Heart right ventricle (tissue), 16 donors: Measurements from ENCODE around the gene EFR3B. TPM values are rescaled to one million over a fixed set of nuclear protein-coding genes. Genes with fewer than 3 reads are reported as not detected.

ENCODE experiments used
- ATAC-seq, 8 donors: fragments of 200-7000 bp; cut with Tn5 transposase; one replicate each; pipeline ENCODE4 v1.9.1; 2020; ENCODE audit warnings: mild to moderate bottlenecking in 8 of 8, moderate library complexity in 8 of 8, moderate number of reproducible peaks in 1 of 8
- DNase-seq, 2 donors: peaks; one replicate each; pipeline ENCODE4 v3.0.0-alpha.2; 2020
- H3K27ac ChIP-seq, 10 donors: fragments of 200-600 bp; sonication (generic) in 2 of 10; one replicate each; pipeline versions ENCODE4 v1.5.0 to v1.8.0; 2020 to 2022; ENCODE audit warnings: mild to moderate bottlenecking in 3 of 10
- H3K27me3 ChIP-seq, 7 donors: fragments of 200-600 bp; one replicate each; pipeline ENCODE4 v1.8.0; 2021 to 2022; ENCODE audit warnings: mild to moderate bottlenecking in 2 of 7
- H3K36me3 ChIP-seq, 9 donors: fragments of 200-600 bp; sonication (generic) in 1 of 9; one replicate each; pipeline versions ENCODE4 v1.5.0 to v1.8.0; 2020 to 2022; ENCODE audit warnings: mild to moderate bottlenecking in 2 of 9
- H3K4me1 ChIP-seq, 9 donors: fragments of 200-600 bp; sonication (generic) in 1 of 9; one replicate each; pipeline versions ENCODE4 v1.5.0 to v1.8.0; 2020 to 2022; ENCODE audit warnings: mild to moderate bottlenecking in 4 of 9
- H3K4me3 ChIP-seq, 10 donors: fragments of 200-600 bp; sonication (generic) in 2 of 10; one replicate each; pipeline versions ENCODE4 v1.5.0 to v1.8.0; 2020 to 2022; ENCODE audit warnings: mild to moderate bottlenecking in 7 of 10, moderate library complexity in 2 of 10
- H3K9me3 ChIP-seq, 11 donors: fragments of 200-600 bp in 10 of 11; sonication (generic) in 2 of 11; one replicate each; pipeline versions ENCODE4 v1.5.0 to v1.8.0; 2013 to 2022; ENCODE audit warnings: mild to moderate bottlenecking in 2 of 11, control low read depth in 1 of 11, moderate library complexity in 1 of 11
- WGBS, 2 donors: extraction: QIAGEN DNeasy Blood & Tissue Kit; methylation state at CpG; one replicate each; pipeline ENCODE4 v1.1.7; 2013; ENCODE audit warnings: inconsistent platforms in 1 of 2; 5-methylcytosine and 5-hydroxymethylcytosine counted together
- intact Hi-C, 10 donors: fragments of 100-400 bp; cut with DNase I; formaldehyde crosslinking; loops; one replicate each; pipeline versions ENCODE4 v1.11.1 to v1.14.2; 2022
- polyA plus RNA-seq, 2 donors: library from polyadenylated mRNA; stranded (reverse); fragments of 200-250 nt; gene quantifications; one replicate each; pipeline ENCODE4 v1.2.3, GENCODE V29; 2013
- total RNA-seq, 10 donors: library from RNA; stranded (reverse); fragmentation: NEBNext Ultra II Directional in 3 of 10; extraction: Animal tissue kit (Norgen Biotek cat#: 25700) in 3 of 10; gene quantifications; one replicate each; pipeline versions ENCODE4 v1.2.1 to v1.2.4, GENCODE V29; 2021 to 2023
- TF ChIP-seq, protein P1 (sequence below), 9 donors: fragments of 200-600 bp; sonication (generic) in 2 of 9; IDR thresholded peaks; one replicate each; pipeline versions ENCODE4 v1.5.0 to v1.8.0; 2021 to 2022; ENCODE audit warnings: antibody characterized with exemption in 9 of 9, mild to moderate bottlenecking in 5 of 9, moderate library complexity in 1 of 9
- donor health status: Arrhythmogenic right ventricular cardiomyopathy.
- donor health status: ischemic (EF 13 %, LVEDD 7.1; RV severe dilation, severe dysfunction).
- donor health status: healthy with polysubstance abuse.
- donor health status: DM: no; HTN: yes; CAD: no.
- donor health status: DM: no; HTN: no; CAD: no.
- donor health status: ischemic (EF 25% LVEDD 6.9; RV normal size, moderate dysfunction).
- donor health status: ischemic (EF 25% LVEDD 5.7; RV mildly dilated, moderate dysfunction).
- donor health status: healthy.
- donor health status: DM: yes; HTN: yes; CAD: no.
- donor health status: Ischemic cardiomyopathy.
- donor health status: ischemic (EF 35%, LVEDD 5.7; RV mildly dilated, moderate dysfunction).
- donor health status: nonischemic (EF 11% LVEDD 7.7; RV severe dilation, severe dysfunction).
- donor health status: DM: yes; HTN: yes; CAD: no.
- donor health status: PGD.
- donor health status: ischemic (EF 29% LVEDD 5.4; RV normal size, mild dysfunction).
- donor health status: nonischemic (EF 23%, LVEDD 6.1; RV moderate dilation, normal function).

EFR3B gene
- total and polyA plus RNA-seq, 12 donors: 0.62 to 15.2 (median 7.0) TPM

DNA sequence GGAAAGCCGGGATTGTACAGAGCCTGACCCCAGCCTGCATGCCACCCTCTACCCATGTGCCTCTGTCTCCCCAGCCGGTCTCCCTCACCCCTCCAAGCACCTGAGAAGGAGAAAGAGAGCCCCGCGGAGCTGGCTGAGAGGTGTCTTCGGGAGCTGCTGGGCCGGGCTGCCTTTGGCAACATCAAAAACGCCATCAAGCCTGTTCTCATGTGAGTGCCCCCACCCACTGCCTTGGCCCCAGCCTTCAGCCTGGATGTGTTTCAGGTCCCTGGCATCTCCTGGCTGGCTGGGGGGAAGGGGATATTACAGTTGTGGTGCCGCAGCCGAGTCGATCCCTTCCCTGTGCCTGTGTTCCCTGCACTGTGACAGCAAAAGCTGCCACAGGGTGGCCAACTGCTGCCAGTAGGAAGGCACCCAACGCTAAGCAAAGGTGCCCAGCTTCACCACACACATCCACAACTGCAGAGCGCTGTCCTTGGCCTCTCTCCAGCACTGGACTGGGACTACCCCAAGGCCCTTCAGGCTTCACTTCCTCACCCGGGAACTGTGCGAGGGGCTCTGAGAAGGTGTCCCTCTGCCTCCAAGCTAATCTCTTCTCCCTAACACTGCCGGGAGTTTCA lies 88.1 kb downstream of the EFR3B start:
- WGBS, 2 donors: 92% methylated on average over 15 of the region's 15 CpGs
- no peak for DNase-seq
- Histone ChIP-seq H3K9me3 (no peaks in the 10 kb centered on the region), H3K4me1 (peaks cover 4 to 32% (median 14%) of the 10 kb centered on the region in 9 donors), H3K27me3 (peaks cover 0 to 43% (median 0%) of the 10 kb centered on the region in 7 donors), H3K27ac (no peak overlapping the region), H3K4me3 (no peak overlapping the region), H3K36me3 (peaks cover 0 to 9% (median 0%) of the 10 kb centered on the region in 9 donors)
- TF ChIP-seq, protein P1, sequence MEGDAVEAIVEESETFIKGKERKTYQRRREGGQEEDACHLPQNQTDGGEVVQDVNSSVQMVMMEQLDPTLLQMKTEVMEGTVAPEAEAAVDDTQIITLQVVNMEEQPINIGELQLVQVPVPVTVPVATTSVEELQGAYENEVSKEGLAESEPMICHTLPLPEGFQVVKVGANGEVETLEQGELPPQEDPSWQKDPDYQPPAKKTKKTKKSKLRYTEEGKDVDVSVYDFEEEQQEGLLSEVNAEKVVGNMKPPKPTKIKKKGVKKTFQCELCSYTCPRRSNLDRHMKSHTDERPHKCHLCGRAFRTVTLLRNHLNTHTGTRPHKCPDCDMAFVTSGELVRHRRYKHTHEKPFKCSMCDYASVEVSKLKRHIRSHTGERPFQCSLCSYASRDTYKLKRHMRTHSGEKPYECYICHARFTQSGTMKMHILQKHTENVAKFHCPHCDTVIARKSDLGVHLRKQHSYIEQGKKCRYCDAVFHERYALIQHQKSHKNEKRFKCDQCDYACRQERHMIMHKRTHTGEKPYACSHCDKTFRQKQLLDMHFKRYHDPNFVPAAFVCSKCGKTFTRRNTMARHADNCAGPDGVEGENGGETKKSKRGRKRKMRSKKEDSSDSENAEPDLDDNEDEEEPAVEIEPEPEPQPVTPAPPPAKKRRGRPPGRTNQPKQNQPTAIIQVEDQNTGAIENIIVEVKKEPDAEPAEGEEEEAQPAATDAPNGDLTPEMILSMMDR (IDR thresholded peaks at IDR 0.05): no peak
- no peak for ATAC-seq
- intact Hi-C loops: loop anchor here (1.0 to 10.0 kb wide), 12 partner anchors 31 to 725 kb away; partner anchors contain the start of gene EFR3B (in 3 of the 10)

DNA sequence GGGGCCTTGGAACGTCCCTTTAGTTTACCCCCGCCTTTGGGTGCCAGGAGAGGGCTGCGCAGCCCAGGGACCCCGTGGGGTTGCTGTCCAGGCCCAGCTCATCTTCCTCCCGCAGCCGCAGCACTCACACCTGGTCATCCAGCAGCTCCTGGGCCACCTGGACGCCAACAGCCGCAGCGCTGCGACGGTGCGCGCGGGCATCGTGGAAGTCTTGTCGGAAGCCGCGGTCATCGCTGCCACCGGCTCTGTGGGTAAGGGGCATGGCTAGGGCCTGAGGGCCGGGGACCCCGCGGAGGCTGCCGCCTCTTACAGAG lies 89.3 kb downstream of the EFR3B start:
- ATAC-seq (peak in 1 of 8 donors; percentile 21), DNase-seq (no peak)
- TF ChIP-seq, protein P1 (IDR thresholded peaks at IDR 0.05): no peak
- 65 to 69% methylated on average over 24 of the region's 24 CpGs for WGBS, 2 donors
- intact Hi-C loops: loop anchor here in 5 of 10 donors (2.0 to 10.0 kb wide), 4 partner anchors 66 to 726 kb away; no protein-coding TSS in a partner anchor
- peaks cover 0 to 20% (median 0%) of the 10 kb centered on the region in 9 donors for H3K36me3 ChIP-seq
- H3K27me3 ChIP-seq: peaks cover 0 to 43% (median 0%) of the 10 kb centered on the region in 7 donors
- H3K4me1 ChIP-seq: peaks cover 4 to 32% (median 14%) of the 10 kb centered on the region in 9 donors
- no peaks in the 10 kb centered on the region for H3K9me3 ChIP-seq
- H3K27ac ChIP-seq: no peak overlapping the region
- peak overlapping the region in 9 of 10 donors; percentile 14 to 49 (median 38) for H3K4me3 ChIP-seq

DNA sequence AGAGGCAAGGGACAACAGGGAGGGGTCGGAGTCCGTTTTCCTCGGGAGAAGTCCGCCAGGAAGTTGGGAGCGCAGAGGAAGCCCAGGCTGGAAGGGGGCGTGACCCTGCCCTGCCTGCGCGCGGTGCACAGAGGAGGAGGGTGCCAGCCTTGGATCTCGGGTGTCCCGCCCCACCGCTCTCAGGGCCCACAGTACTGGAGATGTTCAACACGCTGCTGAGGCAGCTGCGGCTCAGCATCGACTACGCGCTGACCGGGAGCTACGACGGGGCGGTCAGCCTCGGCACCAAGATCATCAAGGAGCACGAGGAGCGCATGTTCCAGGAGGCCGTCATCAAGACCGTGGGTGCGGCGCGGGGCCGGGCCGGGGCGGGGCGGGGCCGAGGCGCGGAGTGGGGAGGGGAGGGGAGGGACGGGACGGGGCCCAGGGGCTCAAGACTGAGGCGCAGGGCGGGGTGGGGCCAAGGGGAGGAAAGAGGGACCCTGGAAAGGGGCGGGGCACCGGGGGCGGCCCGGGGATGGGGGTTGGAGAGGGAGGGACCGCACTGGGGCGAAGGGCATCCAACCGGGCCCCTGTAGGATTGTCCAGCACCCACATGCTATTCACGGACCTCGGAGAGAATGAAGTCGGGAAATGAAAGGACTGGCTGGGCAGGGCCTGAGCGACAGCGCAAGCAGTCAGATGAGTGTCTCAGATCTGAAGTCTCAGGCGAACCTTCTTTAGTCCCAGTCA lies 89.9 kb downstream of the EFR3B start:
- TF ChIP-seq, protein P1 (IDR thresholded peaks at IDR 0.05): no peak
- Histone ChIP-seq H3K4me1 (peaks cover 4 to 32% (median 14%) of the 10 kb centered on the region in 9 donors), H3K27me3 (peaks cover 0 to 43% (median 0%) of the 10 kb centered on the region in 7 donors), H3K36me3 (peaks cover 0 to 25% (median 0%) of the 10 kb centered on the region in 9 donors), H3K4me3 (peak overlapping the region in 9 of 10 donors; percentile 14 to 49 (median 38)), H3K27ac (no peak overlapping the region), H3K9me3 (no peaks in the 10 kb centered on the region)
- peak in 7 of 8 donors; percentile 13 to 47 (median 34) for ATAC-seq
- peak; percentile 35 to 38 for DNase-seq
- intact Hi-C loops: loop anchor here in 5 of 10 donors (2.0 to 10.0 kb wide), 4 partner anchors 65 to 727 kb away; no protein-coding TSS in a partner anchor
- 15 to 18% methylated on average over 42 to 53 of the region's 53 CpGs for WGBS, 2 donors

DNA sequence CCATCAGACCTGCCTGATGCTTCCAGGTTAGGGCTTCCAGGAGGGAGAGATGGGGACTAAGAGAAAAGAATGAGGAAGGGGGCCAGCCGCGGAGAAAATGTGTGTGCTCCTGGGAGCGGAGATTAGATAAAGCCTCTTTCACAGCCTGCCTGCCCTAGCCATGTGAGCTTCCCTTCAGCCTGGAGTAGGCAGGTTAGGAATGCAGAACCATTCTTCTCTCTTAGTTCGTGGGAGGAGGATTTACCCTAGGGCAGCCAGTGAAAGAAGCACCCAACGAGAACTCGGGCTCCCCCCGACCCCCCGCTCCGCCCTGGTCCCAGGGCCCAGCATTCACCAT lies 90.4 kb downstream of the EFR3B start:
- Histone ChIP-seq H3K27me3 (peaks cover 0 to 43% (median 0%) of the 10 kb centered on the region in 7 donors), H3K9me3 (no peaks in the 10 kb centered on the region), H3K27ac (no peak overlapping the region), H3K4me1 (peaks cover 4 to 32% (median 14%) of the 10 kb centered on the region in 9 donors), H3K4me3 (peak overlapping the region in 9 of 10 donors; percentile 14 to 49 (median 38)), H3K36me3 (peaks cover 0 to 30% (median 0%) of the 10 kb centered on the region in 9 donors)
- TF ChIP-seq, protein P1 (IDR thresholded peaks at IDR 0.05): no peak
- DNase-seq: no peak
- intact Hi-C loops: loop anchor here in 4 of 10 donors (5.0 to 10.0 kb wide), 3 partner anchors 155 to 727 kb away; no protein-coding TSS in a partner anchor
- ATAC-seq: no peak
- 57 to 59% methylated on average over 9 of the region's 9 CpGs for WGBS, 2 donors
